BJ (cell line): ENCODE results near the gene MAML1. TPM values are rescaled to one million over a fixed set of nuclear protein-coding genes. Genes with fewer than 3 reads are reported as not detected.

Experiments used
- CTCF ChIA-PET: fragments of 350-600 bp; formaldehyde crosslinking; extraction: SDS; loops from one replicate; lab custom pipeline; 2021; ENCODE audit warnings: antibody characterized with exemption, inconsistent platforms; lab: Yijun Ruan, JAX
- POLR2A ChIA-PET: fragments of 300-600 bp; sonication (Branson Sonifier 250); formaldehyde crosslinking; extraction: SDS; loops from one replicate; lab custom pipeline; 2021; ENCODE audit warnings: antibody characterized with exemption; lab: Charles Lee
- DNase-seq: peaks from one replicate; pipeline ENCODE4 v3.0.0-alpha.2; 2011; ENCODE audit warnings: low read depth
- H3K27me3 ChIP-seq: 2 replicates; pipeline ENCODE4 v1.6.0; 2011; ENCODE audit warnings: low read length; ENCODE audit not compliant: control insufficient read depth, insufficient read depth
- H3K36me3 ChIP-seq: 2 replicates; pipeline ENCODE4 v1.5.1; 2011; ENCODE audit warnings: low read length; ENCODE audit not compliant: control insufficient read depth, insufficient read depth
- H3K4me3 ChIP-seq: 2 replicates; pipeline ENCODE4 v1.5.1; 2011; ENCODE audit warnings: low read depth, mild to moderate bottlenecking, control low read depth, low read length
- polyA plus RNA-seq: library from polyadenylated mRNA; depleted of rRNA; stranded (reverse); fragments of >200 nt; gene quantifications from 2 replicates; pipeline ENCODE4 v1.2.3, GENCODE V29; 2011
- TF ChIP-seq, protein P1 (sequence below): IDR thresholded peaks from 2 replicates; pipeline ENCODE4 v1.5.1; 2011; ENCODE audit warnings: low read depth, mild to moderate bottlenecking, control low read depth, inconsistent platforms, low read length, moderate library complexity; ENCODE audit not compliant: insufficient read depth

The MAML1 gene
- polyA plus RNA-seq, 1 experiment: 5.3 TPM

DNA sequence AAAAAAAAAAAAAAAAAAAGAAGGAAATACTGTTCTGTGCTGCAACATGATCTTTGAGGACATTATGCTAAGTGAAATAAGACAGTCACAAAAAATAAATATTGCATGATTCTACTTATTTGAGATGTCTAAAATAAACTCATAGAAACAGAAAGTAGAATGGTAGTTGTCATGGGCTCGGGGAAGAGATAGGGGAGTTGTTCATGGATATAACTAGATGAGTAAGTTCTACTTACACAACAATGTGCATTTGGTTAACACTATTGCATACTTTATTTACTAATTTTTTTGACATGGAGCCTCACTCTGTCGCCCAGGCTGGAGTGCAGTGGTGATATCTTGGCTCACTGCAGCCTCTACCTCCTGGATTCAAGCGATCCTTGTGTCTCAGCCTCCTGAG lies 15.2 kb downstream of the MAML1 start:
- H3K27me3 ChIP-seq: no peaks in the 10 kb centered on the region
- TF ChIP-seq, protein P1, sequence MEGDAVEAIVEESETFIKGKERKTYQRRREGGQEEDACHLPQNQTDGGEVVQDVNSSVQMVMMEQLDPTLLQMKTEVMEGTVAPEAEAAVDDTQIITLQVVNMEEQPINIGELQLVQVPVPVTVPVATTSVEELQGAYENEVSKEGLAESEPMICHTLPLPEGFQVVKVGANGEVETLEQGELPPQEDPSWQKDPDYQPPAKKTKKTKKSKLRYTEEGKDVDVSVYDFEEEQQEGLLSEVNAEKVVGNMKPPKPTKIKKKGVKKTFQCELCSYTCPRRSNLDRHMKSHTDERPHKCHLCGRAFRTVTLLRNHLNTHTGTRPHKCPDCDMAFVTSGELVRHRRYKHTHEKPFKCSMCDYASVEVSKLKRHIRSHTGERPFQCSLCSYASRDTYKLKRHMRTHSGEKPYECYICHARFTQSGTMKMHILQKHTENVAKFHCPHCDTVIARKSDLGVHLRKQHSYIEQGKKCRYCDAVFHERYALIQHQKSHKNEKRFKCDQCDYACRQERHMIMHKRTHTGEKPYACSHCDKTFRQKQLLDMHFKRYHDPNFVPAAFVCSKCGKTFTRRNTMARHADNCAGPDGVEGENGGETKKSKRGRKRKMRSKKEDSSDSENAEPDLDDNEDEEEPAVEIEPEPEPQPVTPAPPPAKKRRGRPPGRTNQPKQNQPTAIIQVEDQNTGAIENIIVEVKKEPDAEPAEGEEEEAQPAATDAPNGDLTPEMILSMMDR: no peak
- H3K36me3 ChIP-seq: 0 out of 2 replicates have a peak, but pooled peaks cover 2% of the 10 kb centered on the region
- H3K4me3 ChIP-seq: no peak overlapping the region
- ChIA-PET POLR2A (no interaction called here), CTCF (no interaction called here)
- no peak for DNase-seq

- no peaks in the 10 kb centered on the region for H3K27me3 ChIP-seq
- ChIA-PET CTCF (interaction anchor here (1.3 to 1.9 kb wide), 2 partner anchors 10 to 13 kb away, joined by 4 to 7 read pairs; no protein-coding TSS in a partner anchor), POLR2A (no interaction called here)
- TF ChIP-seq, protein P1: no peak
- H3K36me3 ChIP-seq: 0 out of 2 replicates have a peak, but pooled peaks cover 2% of the 10 kb centered on the region
- H3K4me3 ChIP-seq: no peak overlapping the region
- no peak for DNase-seq
Observed at GRCh38 chr5:179749857-179750508, 17.4 kb downstream of the MAML1 start.

DNA sequence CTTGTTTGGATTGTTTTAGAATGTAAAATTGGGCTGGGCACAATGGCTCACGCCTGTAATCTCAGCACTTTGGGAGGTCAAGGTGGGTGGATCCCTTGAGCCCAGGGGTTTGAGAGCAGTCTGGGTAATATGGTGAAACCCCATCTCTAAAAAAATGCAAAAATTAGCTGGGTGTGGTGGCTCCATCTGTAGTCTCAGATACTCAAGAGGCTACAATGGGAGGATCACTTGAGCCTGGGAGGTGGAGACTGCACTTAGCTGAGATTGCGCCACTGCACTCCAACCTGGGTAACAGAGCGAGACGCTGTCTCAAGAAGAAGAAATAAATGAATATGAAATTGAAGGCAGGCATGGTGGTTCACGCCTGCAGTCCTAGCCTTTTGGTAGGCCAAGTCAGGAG lies 21.3 kb downstream of the MAML1 start:
- H3K4me3 ChIP-seq: no peak overlapping the region
- POLR2A ChIA-PET: no interaction called here
- no peaks in the 10 kb centered on the region for H3K27me3 ChIP-seq
- 0 out of 2 replicates have a peak, but pooled peaks cover 2% of the 10 kb centered on the region for H3K36me3 ChIP-seq
- no peak for DNase-seq
- CTCF ChIA-PET: interaction anchor here (1.1 to 3.8 kb wide), 2 partner anchors 9 to 17 kb away, joined by 5 to 19 read pairs; no protein-coding TSS in a partner anchor
- TF ChIP-seq, protein P1: no peak

DNA sequence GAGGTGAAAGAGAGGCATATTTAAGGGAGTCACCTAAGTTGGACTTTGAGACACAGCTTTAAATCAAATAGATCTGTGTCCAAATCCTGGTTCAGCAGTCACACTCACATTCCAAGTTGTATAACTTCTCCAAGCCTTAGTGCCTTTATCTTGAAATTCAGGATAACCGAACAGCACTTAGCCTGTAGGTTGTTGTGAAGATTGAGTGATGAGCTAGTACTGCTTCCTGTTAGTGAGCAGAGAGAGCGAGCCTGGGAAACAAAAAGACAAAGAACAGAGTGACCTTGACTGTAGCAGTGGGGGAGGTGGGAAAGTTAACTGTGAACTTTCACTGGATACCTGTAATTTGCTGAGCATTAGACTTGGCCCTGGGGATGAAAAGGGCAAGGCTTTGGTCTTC lies 22.4 kb downstream of the MAML1 start:
- CTCF ChIA-PET: interaction anchor here (1.1 to 3.8 kb wide), 2 partner anchors 8 to 18 kb away, joined by 5 to 19 read pairs; no protein-coding TSS in a partner anchor
- POLR2A ChIA-PET: no interaction called here
- TF ChIP-seq, protein P1: no peak
- no peak overlapping the region for H3K4me3 ChIP-seq
- H3K36me3 ChIP-seq: no peaks in the 10 kb centered on the region
- no peak for DNase-seq
- no peaks in the 10 kb centered on the region for H3K27me3 ChIP-seq

DNA sequence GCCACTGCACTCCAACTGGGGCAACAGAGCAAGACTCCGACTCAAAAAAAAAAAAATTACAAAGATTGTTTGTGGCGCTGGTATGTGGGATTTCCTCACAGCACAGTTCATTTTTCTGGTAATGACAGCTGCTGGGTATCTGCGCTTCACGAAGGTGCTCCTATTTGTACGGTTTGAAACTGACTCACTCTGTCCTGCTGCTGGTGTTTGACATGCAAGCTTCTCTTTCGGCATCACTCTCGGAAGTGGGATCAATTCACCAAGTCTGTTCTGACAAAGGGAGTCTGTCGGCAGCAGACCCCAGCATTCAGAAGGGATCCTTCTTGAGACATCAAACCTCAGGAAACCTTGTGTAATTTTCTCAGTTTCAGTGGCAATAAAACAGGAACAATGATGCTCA lies 26.3 kb downstream of the MAML1 start:
- CTCF ChIA-PET: no interaction called here
- H3K36me3 ChIP-seq: no peaks in the 10 kb centered on the region
- no peak overlapping the region for H3K4me3 ChIP-seq
- TF ChIP-seq, protein P1: no peak
- POLR2A ChIA-PET: no interaction called here
- DNase-seq: no peak
- H3K27me3 ChIP-seq: no peaks in the 10 kb centered on the region
